ENCODE data around the gene PEAK1.

The PEAK1 gene

GRCh38 chr15:77419836-77420609, at the start of gene PEAK1:
Gene PEAK1 (minus strand): TSS chr15:77420104. CDS start chr15:77181926, 238,178 bp downstream.
- peak; percentile 99 for DNase-seq (ENCODE audit: low read depth in 2 of 2)

GRCh38 chr15:77468896-77469295, 49.0 kb upstream of the PEAK1 start:
- DNase-seq (ENCODE audit: low read depth in 2 of 2) = no peak

- no peak for DNase-seq (ENCODE audit: low read depth in 2 of 2)
Measured at GRCh38 chr15:77466521-77466920, 46.6 kb upstream of the PEAK1 start.

- no peak for DNase-seq (ENCODE audit: low read depth in 2 of 2)
Measured at GRCh38 chr15:77464129-77464865, 44.4 kb upstream of the PEAK1 start.

- DNase-seq (ENCODE audit: low read depth in 2 of 2) = no peak
Measured at GRCh38 chr15:77461486-77461885, 41.6 kb upstream of the PEAK1 start.

- DNase-seq (ENCODE audit: low read depth in 2 of 2) = no peak
Measured at GRCh38 chr15:77459031-77459430, 39.1 kb upstream of the PEAK1 start.

GRCh38 chr15:77457905-77458265, 38.0 kb upstream of the PEAK1 start:
- DNase-seq (ENCODE audit: low read depth in 2 of 2) = no peak

GRCh38 chr15:77457191-77457904, 37.4 kb upstream of the PEAK1 start:
- no peak for DNase-seq (ENCODE audit: low read depth in 2 of 2)

- DNase-seq (ENCODE audit: low read depth in 2 of 2) = no peak
Measured at GRCh38 chr15:77456746-77457145, 36.8 kb upstream of the PEAK1 start.

GRCh38 chr15:77455696-77456321, 35.9 kb upstream of the PEAK1 start:
- peak; percentile 40 to 43 for DNase-seq (ENCODE audit: low read depth in 2 of 2)

GRCh38 chr15:77454951-77455350, 35.0 kb upstream of the PEAK1 start:
- no peak for DNase-seq (ENCODE audit: low read depth in 2 of 2)

- DNase-seq (ENCODE audit: low read depth in 2 of 2) = no peak
Measured at GRCh38 chr15:77454265-77454664, 34.4 kb upstream of the PEAK1 start.

- no peak for DNase-seq (ENCODE audit: low read depth in 2 of 2)
Measured at GRCh38 chr15:77446840-77447390, 27.0 kb upstream of the PEAK1 start.

- DNase-seq (ENCODE audit: low read depth in 2 of 2) = peak in 1 of 2 experiments; percentile 21
Measured at GRCh38 chr15:77440378-77440999, 20.6 kb upstream of the PEAK1 start.

- DNase-seq (ENCODE audit: low read depth in 2 of 2) = no peak
Measured at GRCh38 chr15:77437264-77437663, 17.4 kb upstream of the PEAK1 start.

- no peak for DNase-seq (ENCODE audit: low read depth in 2 of 2)
Measured at GRCh38 chr15:77436822-77437221, 16.9 kb upstream of the PEAK1 start.

GRCh38 chr15:77430652-77431051, 10.7 kb upstream of the PEAK1 start:
- DNase-seq (ENCODE audit: low read depth in 2 of 2) = no peak

GRCh38 chr15:77430213-77430612, 10.3 kb upstream of the PEAK1 start:
- DNase-seq (ENCODE audit: low read depth in 2 of 2) = no peak

GRCh38 chr15:77426871-77427270, 7.0 kb upstream of the PEAK1 start:
- no peak for DNase-seq (ENCODE audit: low read depth in 2 of 2)

GRCh38 chr15:77426377-77426776, 6.5 kb upstream of the PEAK1 start:
- DNase-seq (ENCODE audit: low read depth in 2 of 2) = no peak

GRCh38 chr15:77425104-77425503, 5.2 kb upstream of the PEAK1 start:
- DNase-seq (ENCODE audit: low read depth in 2 of 2) = no peak

Measured in fibroblast of skin of left biceps (primary cell).